Measurements from ENCODE around the gene LRP5.

DNA sequence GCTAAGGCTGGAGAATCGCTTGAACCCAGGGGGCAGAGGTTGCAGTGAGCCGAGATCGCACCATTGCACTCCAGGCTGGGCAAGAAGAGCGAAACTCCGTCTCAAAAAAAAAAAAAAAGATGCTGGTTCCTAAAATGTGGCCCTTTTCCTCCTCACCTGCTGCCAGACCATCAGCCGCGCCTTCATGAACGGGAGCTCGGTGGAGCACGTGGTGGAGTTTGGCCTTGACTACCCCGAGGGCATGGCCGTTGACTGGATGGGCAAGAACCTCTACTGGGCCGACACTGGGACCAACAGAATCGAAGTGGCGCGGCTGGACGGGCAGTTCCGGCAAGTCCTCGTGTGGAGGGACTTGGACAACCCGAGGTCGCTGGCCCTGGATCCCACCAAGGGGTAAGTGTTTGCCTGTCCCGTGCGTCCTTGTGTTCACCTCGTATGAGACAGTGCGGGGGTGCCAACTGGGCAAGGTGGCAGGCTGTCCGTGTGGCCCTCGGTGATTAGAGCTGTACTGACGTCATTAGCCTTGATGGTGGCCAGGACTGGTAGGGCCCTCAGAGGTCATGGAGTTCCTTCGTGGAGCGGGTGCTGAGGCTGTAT, 97.5 kb downstream of the LRP5 start:
- TF ChIP-seq, protein P1, sequence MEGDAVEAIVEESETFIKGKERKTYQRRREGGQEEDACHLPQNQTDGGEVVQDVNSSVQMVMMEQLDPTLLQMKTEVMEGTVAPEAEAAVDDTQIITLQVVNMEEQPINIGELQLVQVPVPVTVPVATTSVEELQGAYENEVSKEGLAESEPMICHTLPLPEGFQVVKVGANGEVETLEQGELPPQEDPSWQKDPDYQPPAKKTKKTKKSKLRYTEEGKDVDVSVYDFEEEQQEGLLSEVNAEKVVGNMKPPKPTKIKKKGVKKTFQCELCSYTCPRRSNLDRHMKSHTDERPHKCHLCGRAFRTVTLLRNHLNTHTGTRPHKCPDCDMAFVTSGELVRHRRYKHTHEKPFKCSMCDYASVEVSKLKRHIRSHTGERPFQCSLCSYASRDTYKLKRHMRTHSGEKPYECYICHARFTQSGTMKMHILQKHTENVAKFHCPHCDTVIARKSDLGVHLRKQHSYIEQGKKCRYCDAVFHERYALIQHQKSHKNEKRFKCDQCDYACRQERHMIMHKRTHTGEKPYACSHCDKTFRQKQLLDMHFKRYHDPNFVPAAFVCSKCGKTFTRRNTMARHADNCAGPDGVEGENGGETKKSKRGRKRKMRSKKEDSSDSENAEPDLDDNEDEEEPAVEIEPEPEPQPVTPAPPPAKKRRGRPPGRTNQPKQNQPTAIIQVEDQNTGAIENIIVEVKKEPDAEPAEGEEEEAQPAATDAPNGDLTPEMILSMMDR (IDR thresholded peaks at IDR 0.05 in 8 of 11, conservative IDR thresholded peaks at IDR 0.05 in 3 of 11), result no peak
- no peak for TF ChIP-seq POLR2AphosphoS5 (IDR thresholded peaks at IDR 0.05)
